HG03196 (cell line): Measurements from ENCODE around the gene DMBX1.

Experiments
- ATAC-seq: cut with Tn5 transposase; IDR thresholded peaks from one replicate; pipeline ENCODE4 v1.9.1; 2021; ENCODE audit not compliant: unreplicated experiment

The DMBX1 gene

GRCh38 chr1:46480959-46481646 lies 8.5 kb upstream of the DMBX1 start:
- ATAC-seq: no peak

- ATAC-seq: no peak
Measured at GRCh38 chr1:46481961-46482360, 7.7 kb upstream of the DMBX1 start.

GRCh38 chr1:46483589-46483988 lies 6.0 kb upstream of the DMBX1 start:
- ATAC-seq: no peak

- ATAC-seq: no peak
Measured at GRCh38 chr1:46484783-46485490, 4.7 kb upstream of the DMBX1 start.

- ATAC-seq: no peak
Measured at GRCh38 chr1:46485564-46486431, 3.8 kb upstream of the DMBX1 start.

GRCh38 chr1:46486432-46487015 lies 3.1 kb upstream of the DMBX1 start:
- no peak for ATAC-seq

GRCh38 chr1:46487818-46488218 lies 1.8 kb upstream of the DMBX1 start:
- ATAC-seq: no peak

GRCh38 chr1:46488343-46489168 lies 1.1 kb upstream of the DMBX1 start:
- ATAC-seq: no peak

GRCh38 chr1:46489169-46489637 lies 433 bp upstream of the DMBX1 start:
- ATAC-seq: no peak

- no peak for ATAC-seq
Measured at GRCh38 chr1:46490406-46490655, 695 bp downstream of the DMBX1 start.

- ATAC-seq: no peak
Measured at GRCh38 chr1:46490656-46491442, 1.2 kb downstream of the DMBX1 start.

GRCh38 chr1:46491443-46492268 lies 2.0 kb downstream of the DMBX1 start:
- ATAC-seq: no peak

- no peak for ATAC-seq
Measured at GRCh38 chr1:46492269-46492853, 2.7 kb downstream of the DMBX1 start.

GRCh38 chr1:46492871-46493270 lies 3.2 kb downstream of the DMBX1 start:
- ATAC-seq: no peak

GRCh38 chr1:46493316-46494032 lies 3.8 kb downstream of the DMBX1 start:
- ATAC-seq: no peak

- ATAC-seq: no peak
Measured at GRCh38 chr1:46494910-46495309, 5.3 kb downstream of the DMBX1 start.

- ATAC-seq: no peak
Measured at GRCh38 chr1:46495778-46496177, 6.1 kb downstream of the DMBX1 start.

- ATAC-seq: no peak
Measured at GRCh38 chr1:46496505-46496904, 6.9 kb downstream of the DMBX1 start.
